IPS-18c (cell line): ENCODE results near the gene ITGA1.
"Not testable (repeated sequence)": the region's sequence is repeated elsewhere in the genome, so short reads cannot be mapped to it uniquely, and the experiment has no call there.

ENCODE experiments used
- H3K4me3 ChIP-seq: 2 replicates; pipeline ENCODE4 v1.7.0; 2013; ENCODE audit warnings: low read depth, mild to moderate bottlenecking, low read length, moderate library complexity; ENCODE audit not compliant: insufficient read depth
- H3K9me3 ChIP-seq: one replicate; pipeline ENCODE4 v1.6.1; 2013; ENCODE audit warnings: mild to moderate bottlenecking, low read length, moderate library complexity; ENCODE audit not compliant: control insufficient read depth, insufficient read depth

Gene ITGA1

DNA sequence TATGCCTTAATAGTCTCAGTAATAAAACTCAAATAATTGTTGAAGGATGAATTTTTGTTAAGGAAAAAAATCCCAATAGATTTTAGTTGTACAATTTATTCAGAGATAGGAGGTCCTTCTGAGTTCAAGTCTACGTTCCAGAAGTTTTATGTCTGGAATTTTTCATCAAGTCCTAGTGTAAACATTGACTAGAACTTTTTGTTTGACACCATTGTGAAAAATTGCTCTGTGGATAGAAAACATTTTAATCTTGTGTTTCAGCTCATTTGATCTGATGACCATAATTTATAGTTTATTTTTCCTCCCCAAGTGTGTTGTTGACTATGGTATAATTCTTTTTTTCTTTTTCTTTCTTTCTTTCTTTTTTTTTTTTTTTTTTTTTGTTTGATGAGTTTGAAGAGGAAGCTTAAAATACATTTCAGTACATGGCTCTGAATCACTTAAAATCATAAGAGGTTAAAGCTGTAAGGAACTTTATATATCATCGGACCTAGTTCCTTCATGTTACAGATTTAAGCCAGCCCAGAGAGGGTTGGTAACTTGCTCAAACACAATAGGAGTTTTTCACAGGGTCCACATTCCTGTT, 20.7 kb downstream of the ITGA1 start:
- H3K4me3 ChIP-seq, result no peak overlapping the region
- no peaks in the 10 kb centered on the region for H3K9me3 ChIP-seq

DNA sequence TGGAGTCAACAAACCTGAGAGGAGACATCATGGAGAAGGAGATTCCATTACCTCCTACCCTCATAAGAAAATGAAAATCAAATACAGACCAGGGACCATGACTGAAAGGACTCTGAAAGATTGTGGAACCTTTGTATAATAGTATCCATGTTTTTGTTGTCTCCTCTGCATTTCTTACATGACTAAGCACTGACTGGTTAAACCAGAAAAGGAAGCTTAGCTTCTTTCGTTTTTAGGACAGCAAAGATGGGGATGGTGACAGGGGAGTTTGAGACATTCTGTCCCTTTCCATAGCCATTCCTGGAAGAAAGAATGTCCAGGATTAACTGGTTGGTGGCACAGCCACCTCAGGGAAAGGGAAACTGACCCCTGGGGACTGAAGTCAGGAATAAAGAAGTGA, 22.2 kb downstream of the ITGA1 start:
- Histone ChIP-seq H3K4me3 (no peak overlapping the region), H3K9me3 (no peaks in the 10 kb centered on the region)

DNA sequence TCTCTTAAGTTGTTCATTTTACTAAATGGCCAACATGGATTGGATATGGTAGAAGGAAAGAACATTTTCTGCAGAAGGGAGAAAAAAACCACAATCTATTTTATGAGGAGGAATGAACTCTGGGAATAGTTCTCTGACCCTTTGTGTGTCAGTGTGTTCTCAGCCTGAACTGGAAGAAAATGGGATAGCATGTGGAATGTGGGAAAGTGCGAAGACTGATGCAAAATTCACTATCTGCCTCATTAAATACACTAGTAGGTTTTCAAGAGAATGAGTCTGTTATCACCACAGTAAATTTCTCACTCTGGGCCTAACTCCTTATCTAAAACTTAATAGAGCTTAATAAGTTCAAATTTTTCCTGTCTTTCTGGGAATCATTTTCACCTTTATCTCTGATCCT, 22.7 kb downstream of the ITGA1 start:
- Histone ChIP-seq H3K9me3 (no peaks in the 10 kb centered on the region), H3K4me3 (no peak overlapping the region)

DNA sequence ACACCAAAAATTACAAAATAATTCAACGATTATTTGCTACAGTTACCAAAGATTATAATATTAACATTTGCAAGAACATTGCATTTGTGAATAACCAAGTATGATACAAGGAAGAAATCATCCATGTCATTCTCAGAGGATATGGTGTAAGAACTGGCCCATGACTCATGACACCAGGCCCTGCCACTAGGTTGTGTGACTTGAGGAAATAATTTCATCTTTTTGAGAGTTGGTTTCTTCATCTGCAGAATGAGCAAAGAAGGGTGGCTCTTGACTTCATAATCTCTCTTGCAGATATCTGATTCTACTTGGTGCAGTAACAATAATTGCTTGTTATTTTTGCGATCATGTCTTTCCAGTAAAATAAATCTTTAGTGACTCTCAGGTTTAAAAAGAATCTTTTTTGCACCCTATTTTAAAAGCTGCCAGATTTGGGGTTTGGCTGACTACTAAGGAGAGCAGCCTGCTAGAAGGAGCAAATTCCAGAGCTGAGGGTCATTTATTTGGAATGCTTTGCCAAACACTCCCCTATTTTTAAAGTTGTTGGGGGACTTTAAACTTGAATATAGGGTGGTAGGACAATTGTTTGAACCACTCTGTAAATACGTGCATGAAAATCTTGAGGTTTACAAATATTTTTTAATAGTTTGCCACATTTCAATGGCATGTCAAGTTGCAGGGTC, 23.5 kb downstream of the ITGA1 start:
- no peaks in the 10 kb centered on the region for H3K9me3 ChIP-seq
- H3K4me3 ChIP-seq, result no peak overlapping the region

DNA sequence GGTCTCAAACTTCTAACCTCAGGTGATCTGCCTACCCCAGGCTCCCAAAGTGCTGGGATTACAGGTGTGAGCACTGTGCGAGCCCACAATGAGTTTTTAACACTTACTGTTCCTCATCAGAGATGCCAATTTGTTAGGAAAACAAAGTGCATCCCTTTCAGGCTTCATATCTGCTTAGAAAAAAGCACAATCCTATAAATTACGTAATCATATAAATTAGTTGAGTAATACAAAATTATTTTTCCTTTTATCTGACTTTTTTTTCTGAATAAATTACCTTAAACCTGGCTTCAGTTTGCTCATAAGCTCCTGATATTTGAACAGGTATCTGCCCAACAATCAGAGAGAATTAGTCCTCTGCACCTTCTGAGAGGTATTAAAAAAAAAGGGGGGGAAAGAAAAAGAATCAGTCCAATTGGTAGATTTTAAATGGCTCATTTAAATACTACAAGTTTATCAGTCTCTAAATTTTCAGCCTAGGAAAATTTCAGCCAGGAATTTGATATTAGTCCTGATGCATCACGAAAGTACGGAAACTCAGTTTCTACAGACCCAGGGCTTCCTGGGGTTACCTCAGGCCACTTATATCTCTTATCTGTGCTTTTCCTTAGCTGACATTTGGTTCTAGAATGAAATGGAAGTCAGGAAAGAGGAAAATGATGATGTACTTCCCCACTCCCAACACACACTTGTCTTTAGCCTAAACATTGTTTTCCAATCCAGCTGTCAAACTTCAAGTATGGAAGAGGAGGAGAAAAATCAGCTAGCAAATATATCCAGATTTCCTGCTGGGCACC, 26.8 kb downstream of the ITGA1 start:
- Histone ChIP-seq H3K4me3 (no peak overlapping the region), H3K9me3 (no peaks in the 10 kb centered on the region)

DNA sequence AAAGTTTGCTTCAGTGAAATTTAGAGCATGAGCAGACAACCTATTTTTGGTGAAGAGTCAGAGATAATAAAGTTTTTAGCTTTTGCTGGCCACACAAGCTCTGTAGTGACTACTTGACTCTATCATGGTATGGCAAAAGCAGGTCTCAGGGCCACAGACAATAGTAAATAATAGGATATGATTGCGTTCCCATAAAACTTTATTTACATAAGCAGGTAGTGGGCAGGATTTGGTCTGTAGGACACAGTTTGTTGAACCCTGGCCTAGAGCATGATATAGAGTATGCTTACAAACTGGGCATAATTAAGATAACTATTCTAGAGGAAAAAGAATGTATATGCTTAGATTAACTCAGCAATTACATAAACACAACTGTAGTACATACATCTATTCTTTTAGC, 30.1 kb downstream of the ITGA1 start:
- H3K4me3 ChIP-seq, result no peak overlapping the region

DNA sequence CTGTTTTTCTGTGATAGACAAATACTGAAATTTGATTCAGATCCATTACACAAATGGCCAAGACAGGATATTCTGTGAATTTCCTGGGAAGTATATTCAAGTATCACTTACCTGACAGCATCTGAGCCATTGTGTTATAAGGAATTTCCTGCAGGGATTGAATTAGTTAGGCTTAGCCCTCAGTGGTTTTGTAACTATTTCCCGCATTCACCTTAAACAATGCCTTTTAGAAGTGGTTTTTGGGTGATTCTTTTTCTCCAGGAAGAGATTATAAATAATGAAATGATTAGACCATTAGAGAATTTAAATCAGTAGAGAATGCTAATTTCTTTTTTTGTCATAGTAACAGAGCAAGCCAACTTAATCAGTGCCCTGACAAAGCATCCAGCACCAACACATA, 30.6 kb downstream of the ITGA1 start:
- Histone ChIP-seq H3K4me3 (no peak overlapping the region), H3K9me3 (no peaks in the 10 kb centered on the region)

More for the DNA sequence above, 30.1 kb downstream of the ITGA1 start:
- no peaks in the 10 kb centered on the region for H3K9me3 ChIP-seq

DNA sequence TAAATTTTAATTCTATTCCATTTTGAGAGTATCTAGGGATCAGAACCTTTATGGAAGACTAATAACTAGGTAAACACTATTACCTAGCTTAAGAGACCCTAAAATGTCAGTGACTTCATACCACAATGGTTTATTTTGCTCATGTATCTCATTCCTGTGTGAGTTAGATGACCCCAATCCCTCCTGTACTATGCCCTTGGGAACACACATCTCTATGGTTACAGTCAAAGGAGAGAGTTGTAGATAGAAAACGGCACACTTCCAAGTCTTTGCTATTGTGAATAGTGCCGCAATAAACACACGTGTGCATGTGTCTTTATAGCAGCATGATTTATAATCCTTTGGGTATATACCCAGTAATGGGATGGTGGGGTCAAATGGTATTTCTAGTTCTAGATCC, 31.1 kb downstream of the ITGA1 start:
- H3K9me3 ChIP-seq, H3K4me3 ChIP-seq: not testable (repeated sequence)

DNA sequence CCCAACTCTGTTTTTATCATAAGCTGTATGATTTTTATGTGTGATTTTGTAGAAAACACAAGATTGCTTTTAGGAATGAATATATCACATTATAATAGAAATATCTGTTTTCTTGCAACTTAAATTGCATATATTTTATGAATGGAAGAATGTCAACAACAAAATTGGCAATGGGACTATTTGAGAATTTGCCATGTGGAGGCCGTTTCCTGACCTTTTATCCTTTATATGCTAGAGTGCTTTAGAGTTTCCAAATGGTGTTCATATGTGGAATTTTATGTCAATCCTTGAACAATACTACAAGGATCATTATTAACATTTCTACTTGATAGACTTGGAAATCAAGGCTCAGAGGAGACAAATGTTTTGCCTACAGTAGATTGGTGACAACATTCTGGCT, 34.2 kb downstream of the ITGA1 start:
- H3K9me3 ChIP-seq, result no peaks in the 10 kb centered on the region
- no peak overlapping the region for H3K4me3 ChIP-seq

DNA sequence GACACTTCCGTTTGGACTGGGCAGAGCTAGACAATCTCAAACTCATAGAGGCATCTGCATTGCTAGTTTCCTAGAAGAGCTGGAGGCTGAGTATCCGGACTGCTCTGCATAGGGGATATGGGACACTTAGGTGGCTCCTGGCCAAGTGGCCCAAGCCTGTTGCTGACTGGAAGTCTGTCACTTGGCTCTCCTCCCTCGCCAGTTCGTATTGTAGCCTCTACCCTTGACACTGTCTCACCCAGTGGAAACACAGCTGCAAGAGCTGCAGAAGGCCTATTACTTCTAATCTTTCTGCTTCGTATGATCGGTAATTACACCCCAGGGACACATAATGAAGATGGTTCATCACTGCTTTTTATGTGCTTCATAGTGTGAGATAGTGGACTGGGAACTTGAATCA, 34.7 kb downstream of the ITGA1 start:
- Histone ChIP-seq H3K9me3 (no peaks in the 10 kb centered on the region), H3K4me3 (no peak overlapping the region)

DNA sequence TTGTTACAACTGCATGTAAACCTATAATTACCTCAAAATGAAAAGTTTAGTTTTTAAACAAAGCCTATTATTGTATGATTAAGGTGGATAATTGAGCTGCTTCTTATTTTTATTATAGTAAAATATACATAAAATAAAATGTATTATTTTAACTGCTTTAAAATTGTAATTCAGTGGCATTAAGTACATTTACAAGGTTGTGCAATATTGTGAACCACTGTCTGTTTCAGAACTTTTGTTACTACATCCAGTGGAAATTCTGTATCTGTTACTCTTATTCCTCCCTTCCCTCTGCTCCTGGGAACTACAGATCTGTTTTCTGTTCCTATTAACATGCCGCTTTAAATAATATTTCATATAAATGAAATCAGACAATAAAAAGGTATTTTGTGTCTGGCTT, 37.1 kb downstream of the ITGA1 start:
- Histone ChIP-seq H3K4me3 (no peak overlapping the region), H3K9me3 (no peaks in the 10 kb centered on the region)

DNA sequence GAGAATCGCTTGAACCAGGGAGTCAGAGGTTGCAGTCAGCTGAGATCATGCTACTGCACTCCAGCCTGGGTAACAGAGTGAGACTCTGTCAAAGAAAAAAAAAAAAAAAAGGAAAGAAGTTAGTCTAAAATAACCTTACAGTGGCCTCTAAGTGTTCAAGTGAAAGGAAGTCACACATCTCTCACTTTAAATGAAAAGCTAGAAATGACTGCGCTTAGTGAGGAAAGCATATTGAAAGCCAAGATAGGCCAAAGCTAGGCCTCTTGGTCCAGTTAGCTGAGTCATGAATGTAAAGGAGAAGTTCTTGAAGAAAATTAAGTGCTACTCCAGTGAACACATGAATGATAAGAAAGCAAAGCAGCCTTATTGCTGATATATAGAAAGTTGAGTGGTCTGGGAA, 38.1 kb downstream of the ITGA1 start:
- no peak overlapping the region for H3K4me3 ChIP-seq
- no peaks in the 10 kb centered on the region for H3K9me3 ChIP-seq

DNA sequence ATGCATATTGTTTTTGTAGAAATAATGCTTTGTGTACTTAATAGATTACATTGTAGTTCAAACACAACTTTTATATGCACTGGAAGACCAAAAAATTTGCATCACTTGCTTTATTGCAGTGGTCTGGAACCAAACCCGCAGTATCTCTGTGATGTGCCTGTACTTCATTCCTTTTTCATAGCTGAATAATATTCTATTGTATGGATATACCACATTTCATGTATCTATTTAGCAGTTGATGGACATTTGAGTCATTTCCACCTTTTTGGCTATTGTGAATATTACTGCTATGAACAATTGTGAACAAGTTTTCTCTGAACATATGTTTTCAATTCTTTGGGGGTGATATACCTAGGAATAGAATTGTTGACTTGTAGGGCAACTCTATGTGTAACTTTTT, 40.1 kb downstream of the ITGA1 start:
- Histone ChIP-seq H3K9me3 (no peaks in the 10 kb centered on the region), H3K4me3 (no peak overlapping the region)

DNA sequence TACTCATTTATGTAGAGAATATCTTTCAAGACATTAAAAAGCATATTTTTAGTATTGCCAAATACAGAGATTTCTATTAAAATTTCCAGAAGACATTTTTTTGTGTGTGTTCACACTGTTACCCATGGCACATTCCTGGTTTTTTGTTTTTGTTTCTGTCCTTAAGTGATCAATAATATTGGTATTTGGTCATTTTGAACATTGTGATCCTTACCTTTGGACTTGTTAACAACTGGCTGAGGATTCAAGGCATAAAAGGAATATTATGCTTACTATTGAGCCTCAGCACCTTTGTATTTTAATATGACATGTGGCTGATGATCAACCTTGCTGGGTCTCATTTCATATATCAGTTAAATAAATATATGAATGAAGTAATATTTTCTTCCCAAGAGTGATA, 41.9 kb downstream of the ITGA1 start:
- Histone ChIP-seq H3K4me3 (no peak overlapping the region), H3K9me3 (no peaks in the 10 kb centered on the region)

DNA sequence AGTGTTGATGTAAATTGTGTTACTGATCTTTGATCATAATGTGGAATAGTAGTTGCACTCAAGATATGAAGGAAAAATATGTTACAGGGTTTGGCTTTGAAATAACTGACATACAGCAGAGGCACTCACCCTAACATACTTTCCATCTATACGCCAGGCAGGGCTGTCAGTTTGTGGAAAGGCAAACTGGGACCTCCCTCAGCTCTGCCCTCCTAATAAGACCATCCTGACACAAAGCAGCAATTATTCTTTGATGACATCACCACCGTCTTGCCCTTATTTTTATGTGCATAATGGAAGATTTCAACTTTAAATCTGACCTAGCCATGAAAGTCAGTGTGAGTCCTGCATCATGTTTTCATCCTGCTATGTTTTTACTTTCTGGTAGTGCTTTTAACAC, 42.9 kb downstream of the ITGA1 start:
- H3K9me3 ChIP-seq, result no peaks in the 10 kb centered on the region
- H3K4me3 ChIP-seq, result no peak overlapping the region

DNA sequence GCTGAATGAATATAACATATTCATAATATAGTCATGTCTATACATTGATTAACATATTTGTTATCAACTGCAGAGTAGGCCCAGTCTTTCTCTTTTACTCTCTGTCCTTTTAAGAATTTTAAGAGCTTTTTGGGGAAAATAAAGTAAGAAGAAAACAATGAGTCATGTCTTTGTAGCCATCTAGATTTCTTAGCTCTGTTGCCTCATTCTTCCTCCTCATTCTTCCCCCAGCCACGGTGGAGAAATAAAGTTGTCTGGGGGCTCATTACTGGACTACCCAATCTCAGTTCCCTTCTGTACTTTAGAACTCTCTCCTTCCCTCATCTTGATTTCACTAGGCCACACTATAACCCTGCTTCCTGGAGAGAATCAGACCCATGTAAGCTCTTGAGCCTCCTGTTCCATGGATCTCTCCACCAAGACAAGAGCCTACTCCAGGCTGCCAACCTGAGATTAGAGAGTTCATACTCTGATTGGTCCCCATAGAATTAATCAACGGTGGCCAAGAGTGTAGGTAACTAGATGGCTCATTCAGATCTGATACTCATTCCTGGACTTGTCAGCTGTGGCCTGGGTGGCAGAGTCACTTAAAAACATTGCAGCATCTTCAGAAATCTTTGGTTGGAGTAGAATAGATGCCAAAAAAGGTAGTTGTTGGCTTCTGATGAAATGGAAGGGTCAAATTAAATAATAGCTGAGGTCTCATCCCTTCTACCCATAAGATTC, 44.2 kb downstream of the ITGA1 start:
- Histone ChIP-seq H3K9me3 (no peaks in the 10 kb centered on the region), H3K4me3 (no peak overlapping the region)

DNA sequence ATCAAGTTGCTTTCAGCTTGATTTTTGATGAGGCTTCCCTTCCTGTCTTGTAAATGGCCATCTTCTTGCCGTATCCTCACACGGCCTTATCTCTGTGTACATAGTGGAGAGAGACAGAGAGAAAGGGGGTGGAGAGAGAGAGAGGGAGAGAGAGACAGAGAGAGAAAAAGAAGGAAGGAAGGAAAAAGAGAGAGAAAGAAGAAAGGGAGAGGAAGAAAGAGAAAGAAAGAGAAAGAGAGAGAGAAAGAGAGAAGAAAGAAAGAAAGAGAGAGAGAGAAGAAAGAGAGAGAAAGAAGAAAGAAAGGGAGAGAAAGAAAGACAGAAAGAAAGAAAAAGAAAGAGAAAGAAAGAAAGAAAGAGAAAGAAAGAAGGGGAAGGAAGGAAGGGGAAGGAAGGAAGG, 46.6 kb downstream of the ITGA1 start:
- no peak overlapping the region for H3K4me3 ChIP-seq

DNA sequence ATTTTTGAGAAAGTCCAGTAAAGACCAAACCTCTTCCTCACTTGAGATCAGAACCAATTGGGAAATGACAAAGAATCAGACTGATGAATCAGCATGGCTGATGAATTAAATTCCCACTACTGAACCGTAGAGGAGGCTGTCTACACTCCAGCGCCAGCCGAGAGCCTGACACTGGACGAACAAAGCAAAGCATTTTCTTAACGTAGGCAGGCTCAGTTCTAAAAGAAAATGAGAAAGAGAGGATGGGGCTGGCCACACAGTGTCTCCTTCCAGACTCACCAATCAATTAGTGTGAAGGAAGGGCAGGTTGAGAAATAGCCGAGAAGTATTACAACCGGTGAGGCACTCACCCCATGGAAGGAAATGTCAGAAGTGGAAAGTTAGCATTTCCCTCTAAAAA, 49.4 kb downstream of the ITGA1 start:
- no peak overlapping the region for H3K4me3 ChIP-seq
- H3K9me3 ChIP-seq, result no peaks in the 10 kb centered on the region

More for the DNA sequence above, 46.6 kb downstream of the ITGA1 start:
- H3K9me3 ChIP-seq, result no peaks in the 10 kb centered on the region
